Measurements from ENCODE around the gene DVL1. TPM values are rescaled to one million over a fixed set of nuclear protein-coding genes. Genes with fewer than 3 reads are reported as not detected.

Gene DVL1
- total RNA-seq, 2 donors from 2014 or later = 57.2 to 69.0 TPM

- no peak for ATAC-seq
- intact Hi-C loops (cut with DNase I, micrococcal nuclease) = no loop called here
- no peak for DNase-seq
Measured at GRCh38 chr1:1346501-1346890, 2.7 kb downstream of the DVL1 start.

GRCh38 chr1:1345860-1346500 is 3.2 kb downstream of the DVL1 start:
- ATAC-seq (no peak), DNase-seq (no peak)
- intact Hi-C loops (cut with DNase I, micrococcal nuclease) = no loop called here

DNA sequence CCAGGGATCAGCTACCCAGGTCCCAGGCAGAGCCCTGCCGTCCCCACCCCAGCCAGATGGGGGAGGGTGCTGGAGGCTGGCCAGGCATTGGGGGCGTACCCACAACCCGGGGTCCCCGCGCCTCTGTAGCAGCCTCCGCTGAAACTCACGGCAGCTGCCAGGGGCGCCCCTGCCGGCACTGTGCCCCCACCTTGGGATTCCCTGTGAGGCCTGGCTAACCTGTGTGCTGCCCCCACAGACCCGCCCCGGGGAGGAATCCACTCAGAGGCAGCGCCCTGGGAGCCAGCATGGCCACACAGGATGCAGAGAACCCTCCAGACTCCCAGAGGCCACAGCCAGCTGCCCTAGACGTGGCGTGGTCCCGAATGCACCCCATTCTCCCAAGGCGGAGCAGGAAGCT is 3.8 kb downstream of the DVL1 start:
- intact Hi-C loops (cut with DNase I, micrococcal nuclease) = no loop called here
- ATAC-seq (no peak), DNase-seq (no peak)

- DNase-seq (peak in 1 of 2 donors; percentile 69), ATAC-seq (peak; percentile 27)
- intact Hi-C loops (cut with DNase I, micrococcal nuclease) = no loop called here
Measured at GRCh38 chr1:1344655-1345361, 4.4 kb downstream of the DVL1 start.

- intact Hi-C loops (cut with DNase I, micrococcal nuclease) = no loop called here
- no peak for ATAC-seq
- DNase-seq = no peak
Measured at GRCh38 chr1:1343811-1344421, 5.3 kb downstream of the DVL1 start.

- ATAC-seq (no peak), DNase-seq (no peak)
- intact Hi-C loops (cut with DNase I, micrococcal nuclease) = no loop called here
Measured at GRCh38 chr1:1342584-1343115, 6.6 kb downstream of the DVL1 start.

GRCh38 chr1:1342061-1342562 is 7.1 kb downstream of the DVL1 start:
- ATAC-seq = no peak
- intact Hi-C loops (cut with DNase I, micrococcal nuclease) = no loop called here
- DNase-seq = no peak

GRCh38 chr1:1341549-1342021 is 7.6 kb downstream of the DVL1 start:
- ATAC-seq = no peak
- DNase-seq = no peak
- intact Hi-C loops (cut with DNase I, micrococcal nuclease) = no loop called here

DNA sequence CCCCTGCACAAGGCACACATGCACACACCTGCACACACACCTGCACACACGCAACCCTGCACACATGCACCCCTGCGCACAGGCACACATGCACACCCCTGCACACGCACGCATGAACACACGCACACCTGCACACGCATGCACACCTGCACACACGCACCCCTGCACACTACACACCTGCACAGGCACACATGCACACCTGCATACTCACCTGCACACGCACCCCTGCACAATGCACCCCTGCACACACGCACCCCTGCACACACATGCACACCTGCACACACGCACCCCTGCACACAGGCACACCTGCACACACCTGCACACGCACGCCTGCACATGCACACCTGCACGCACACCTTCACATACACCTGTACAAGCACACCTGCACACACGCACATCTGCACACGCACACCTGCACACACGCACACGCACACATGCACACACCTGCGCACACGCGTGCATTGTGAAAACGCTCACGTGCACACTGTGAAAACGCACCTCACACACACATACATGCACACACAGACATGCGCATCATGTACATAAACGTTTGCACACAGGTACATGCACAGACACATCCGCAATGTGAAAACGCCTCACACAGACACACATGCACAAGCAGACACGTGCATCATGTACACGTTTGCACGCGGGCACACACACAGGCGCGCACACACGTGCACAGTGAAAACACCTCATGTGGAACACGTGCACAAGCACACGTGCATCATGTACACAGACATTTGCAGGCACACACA is 8.2 kb downstream of the DVL1 start:
- no peak for ATAC-seq
- no peak for DNase-seq
- intact Hi-C loops (cut with DNase I, micrococcal nuclease) = no loop called here

- no peak for ATAC-seq
- no peak for DNase-seq
- intact Hi-C loops (cut with DNase I, micrococcal nuclease) = no loop called here
Measured at GRCh38 chr1:1340185-1340584, 9.0 kb downstream of the DVL1 start.

DNA sequence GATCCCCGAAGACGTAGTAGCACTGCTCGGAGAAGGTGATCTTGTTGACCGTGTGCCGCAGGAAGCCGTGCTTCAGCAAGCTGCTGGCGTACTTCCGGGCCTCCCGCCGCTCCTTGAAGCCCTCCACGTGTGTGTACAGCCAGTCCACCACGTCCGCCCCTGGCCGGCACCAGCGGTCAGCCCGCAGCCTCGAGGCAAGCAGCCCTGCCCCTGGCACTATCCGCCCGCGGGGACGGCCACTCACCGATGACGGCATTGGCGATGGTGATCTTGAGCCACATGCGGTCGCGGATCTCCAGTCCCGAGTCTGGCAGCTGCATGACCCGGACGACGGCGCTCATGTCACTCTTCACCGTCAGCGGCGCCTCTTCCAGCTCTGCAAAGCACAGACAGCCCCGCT is 10.9 kb downstream of the DVL1 start:
- intact Hi-C loops (cut with DNase I, micrococcal nuclease) = no loop called here
- DNase-seq = no peak
- no peak for ATAC-seq

DNA sequence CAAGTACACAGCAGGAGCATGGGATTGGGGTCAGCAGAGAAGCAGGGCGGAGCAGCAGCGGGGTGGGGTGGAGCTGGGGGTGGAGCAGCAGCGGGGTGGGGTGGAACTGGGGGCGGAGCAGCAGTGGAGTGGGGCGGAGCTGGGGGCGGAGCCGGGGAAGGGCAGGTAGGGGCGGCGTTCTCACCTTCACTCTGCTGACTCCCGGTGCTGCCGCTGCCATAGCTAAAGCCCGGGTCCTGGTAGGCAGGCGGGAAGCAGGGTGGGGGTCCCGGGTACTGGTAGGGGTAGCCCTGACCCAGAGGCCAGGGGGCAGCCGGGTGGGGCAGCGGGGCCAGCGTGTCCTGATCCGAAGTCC is 11.4 kb downstream of the DVL1 start:
- intact Hi-C loops (cut with DNase I, micrococcal nuclease) = no loop called here
- ATAC-seq (peak; percentile 78), DNase-seq (peak in 1 of 2 donors; percentile 73)

- intact Hi-C loops (cut with DNase I, micrococcal nuclease) = no loop called here
Measured at GRCh38 chr1:1336931-1337792, 12.1 kb downstream of the DVL1 start.

DNA sequence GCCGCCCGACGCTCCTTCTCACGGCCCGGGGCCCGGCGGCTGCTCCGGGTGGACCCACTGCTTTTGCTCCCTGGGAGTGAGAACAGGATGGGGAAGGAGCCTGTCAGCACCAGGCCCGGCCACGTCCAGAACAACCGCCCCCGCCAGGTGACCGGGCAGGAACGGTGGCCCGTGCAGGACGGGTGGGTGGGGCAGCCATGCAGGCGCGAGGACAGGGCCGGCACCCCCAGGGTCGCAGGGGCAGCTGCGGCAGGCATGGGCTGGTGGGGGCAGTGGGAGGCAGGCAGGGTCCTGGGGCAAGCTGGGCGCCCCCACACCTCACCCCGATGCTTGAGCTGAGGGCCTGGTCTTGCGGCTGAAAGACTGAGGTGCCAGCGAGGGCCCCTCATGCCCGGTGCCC is 12.8 kb downstream of the DVL1 start:
- intact Hi-C loops (cut with DNase I, micrococcal nuclease) = no loop called here
- ATAC-seq (no peak), DNase-seq (no peak)

More at GRCh38 chr1:1336931-1337792, 12.1 kb downstream of the DVL1 start:
- ATAC-seq (no peak), DNase-seq (no peak)

- DNase-seq (no peak), ATAC-seq (no peak)
- intact Hi-C loops (cut with DNase I, micrococcal nuclease) = no loop called here
Measured at GRCh38 chr1:1335792-1336248, 13.4 kb downstream of the DVL1 start.

- DNase-seq (no peak), ATAC-seq (no peak)
- intact Hi-C loops (cut with DNase I, micrococcal nuclease) = no loop called here
Measured at GRCh38 chr1:1335283-1335682, 13.9 kb downstream of the DVL1 start.

GRCh38 chr1:1334835-1335234 is 14.4 kb downstream of the DVL1 start:
- ATAC-seq (no peak), DNase-seq (no peak)
- intact Hi-C loops (cut with DNase I, micrococcal nuclease) = no loop called here

DNA sequence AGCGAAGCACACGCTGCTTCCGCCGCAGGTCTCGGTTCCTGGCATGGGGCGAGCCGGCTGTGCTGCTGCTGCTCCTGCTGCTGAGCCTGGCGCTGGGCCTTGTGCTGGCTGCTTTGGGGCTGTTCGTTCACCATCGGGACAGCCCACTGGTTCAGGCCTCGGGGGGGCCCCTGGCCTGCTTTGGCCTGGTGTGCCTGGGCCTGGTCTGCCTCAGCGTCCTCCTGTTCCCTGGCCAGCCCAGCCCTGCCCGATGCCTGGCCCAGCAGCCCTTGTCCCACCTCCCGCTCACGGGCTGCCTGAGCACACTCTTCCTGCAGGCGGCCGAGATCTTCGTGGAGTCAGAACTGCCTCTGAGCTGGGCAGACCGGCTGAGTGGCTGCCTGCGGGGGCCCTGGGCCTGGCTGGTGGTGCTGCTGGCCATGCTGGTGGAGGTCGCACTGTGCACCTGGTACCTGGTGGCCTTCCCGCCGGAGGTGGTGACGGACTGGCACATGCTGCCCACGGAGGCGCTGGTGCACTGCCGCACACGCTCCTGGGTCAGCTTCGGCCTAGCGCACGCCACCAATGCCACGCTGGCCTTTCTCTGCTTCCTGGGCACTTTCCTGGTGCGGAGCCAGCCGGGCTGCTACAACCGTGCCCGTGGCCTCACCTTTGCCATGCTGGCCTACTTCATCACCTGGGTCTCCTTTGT is 15.5 kb downstream of the DVL1 start:
- DNase-seq = no peak
- intact Hi-C loops (cut with DNase I, micrococcal nuclease) = no loop called here
- peak; percentile 8 for ATAC-seq
